ENCODE measurements around the gene AVPR2.

AVPR2 gene

GRCh38 chrX:153903991-153904957 is at the start of gene AVPR2:
AVPR2 (plus strand) TSS chrX:153904673; CDS start chrX:153905146, 473 bp downstream.
- DNase-seq (ENCODE audit: low read depth): no peak

GRCh38 chrX:153854702-153855101 is 49.8 kb upstream of the AVPR2 start:
- no peak for DNase-seq (ENCODE audit: low read depth)

DNA sequence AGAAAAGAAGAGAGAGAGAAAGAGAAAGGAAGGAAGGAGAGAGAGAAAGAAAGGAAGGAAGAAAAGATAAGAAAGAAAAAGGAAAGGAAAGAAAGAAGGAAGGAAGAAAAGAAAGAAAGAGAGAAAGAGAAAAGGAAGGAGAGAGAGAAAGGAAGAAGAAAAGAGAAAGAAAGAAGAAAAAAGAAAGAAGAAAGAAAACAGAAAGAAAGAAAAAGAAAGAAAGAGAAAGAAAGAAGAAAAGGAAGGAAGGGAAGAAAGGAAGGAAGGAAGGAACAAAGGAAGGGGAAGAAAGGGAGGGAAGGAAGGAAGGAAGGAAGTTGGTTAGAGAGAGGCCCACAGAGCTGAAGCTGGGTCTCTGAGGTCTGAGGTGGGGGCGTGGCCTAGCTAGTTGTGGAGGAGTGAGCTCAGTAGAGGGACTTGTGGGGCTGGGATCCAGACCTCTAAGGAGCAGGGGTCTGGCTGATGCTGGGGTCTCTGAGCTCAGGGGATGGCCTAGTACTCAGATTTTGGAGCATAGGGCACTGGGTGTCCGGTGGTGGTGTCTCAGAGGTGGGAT is 47.0 kb upstream of the AVPR2 start:
- no peak for DNase-seq (ENCODE audit: low read depth)

DNA sequence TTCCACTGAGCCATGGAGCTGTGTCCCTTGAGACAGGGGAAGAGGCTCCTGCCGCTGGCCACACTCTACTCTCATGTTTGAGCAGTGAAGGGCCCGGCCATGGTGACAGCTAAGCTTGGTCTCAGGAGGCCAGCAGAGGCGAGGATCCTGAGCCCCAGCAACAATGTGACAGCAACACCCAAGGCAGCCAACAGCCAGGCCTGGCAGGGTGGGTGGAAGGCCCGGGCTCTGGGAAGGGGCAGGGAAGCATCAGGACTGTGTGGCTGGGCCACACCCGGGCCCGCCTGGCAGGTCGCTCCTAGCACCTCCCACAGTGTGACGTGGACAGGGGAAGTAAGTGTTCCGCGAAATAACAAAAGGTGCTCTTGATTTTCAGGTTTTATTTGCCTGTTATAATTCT is 43.3 kb upstream of the AVPR2 start:
- DNase-seq (ENCODE audit: low read depth): no peak

DNA sequence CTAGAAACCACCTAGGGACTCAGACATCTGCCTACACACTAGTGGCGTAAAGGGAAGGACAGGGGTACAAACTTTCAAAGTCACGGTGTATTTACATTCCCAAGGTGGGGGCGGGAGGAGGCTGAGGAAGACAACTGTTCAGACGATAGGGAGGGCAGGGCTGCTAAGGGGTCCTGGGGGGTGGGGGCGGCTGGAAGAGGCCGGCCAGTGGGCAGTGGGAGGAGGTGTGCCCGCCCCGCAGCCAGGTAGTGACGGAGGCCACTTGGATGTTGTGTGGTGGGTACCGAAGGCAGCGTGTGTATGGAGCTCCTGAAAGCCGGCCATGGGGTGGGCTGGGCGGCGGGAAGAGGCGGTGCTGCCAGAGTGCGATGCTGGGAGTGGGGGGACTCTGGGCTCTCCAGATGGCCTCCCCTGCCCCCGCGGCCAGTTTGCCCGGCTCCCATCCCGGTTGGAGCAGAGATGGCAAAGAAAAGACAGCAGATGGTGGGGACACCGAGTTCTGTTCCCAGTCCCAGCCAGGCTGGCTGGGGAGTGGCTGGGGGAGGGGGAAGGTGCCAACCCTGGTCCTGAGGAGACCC is 42.7 kb upstream of the AVPR2 start:
- DNase-seq (ENCODE audit: low read depth): no peak

DNA sequence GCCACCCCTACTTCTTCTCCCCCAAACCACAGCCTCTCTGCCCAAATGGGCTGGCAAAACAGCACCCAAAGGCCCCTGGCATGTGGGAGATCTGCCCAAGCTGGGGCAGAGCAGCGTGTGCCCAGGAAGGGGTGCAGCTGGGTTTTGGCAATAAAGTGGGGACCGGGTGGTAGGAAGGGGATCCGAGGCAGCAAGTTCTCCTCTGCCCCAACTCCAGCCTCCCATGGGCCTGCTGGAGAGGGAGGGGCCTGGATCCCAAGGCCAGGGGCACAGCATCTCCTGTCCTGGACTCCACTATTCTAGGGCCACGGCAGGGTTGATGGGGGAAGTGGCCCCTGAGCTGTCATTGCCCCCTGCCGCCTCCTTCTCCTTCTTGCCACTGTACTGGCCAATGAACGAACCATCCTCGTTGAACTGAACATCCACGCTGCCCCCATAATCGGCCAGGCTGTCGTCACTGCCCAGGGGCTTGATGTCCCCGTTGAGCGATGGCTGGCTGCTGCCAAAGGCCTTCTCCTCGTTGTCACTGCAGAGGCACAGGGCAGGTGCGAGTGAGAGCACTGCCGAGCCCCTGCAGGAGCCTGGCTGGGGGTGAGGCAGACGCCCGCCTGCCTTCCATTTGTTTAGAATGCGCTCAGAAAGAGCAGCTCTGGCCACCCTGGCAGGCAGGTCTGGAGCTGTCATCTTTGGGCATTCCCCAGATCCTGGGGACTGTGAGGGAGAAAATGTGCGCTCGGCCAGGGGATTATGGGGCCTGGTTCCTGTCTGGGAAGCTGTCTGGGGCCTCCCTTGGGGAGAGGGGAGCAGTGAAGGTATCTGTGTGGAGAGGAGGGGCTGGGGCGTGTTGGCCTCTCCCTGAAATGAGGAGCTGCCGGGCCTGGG is 41.9 kb upstream of the AVPR2 start:
- no peak for DNase-seq (ENCODE audit: low read depth)

GRCh38 chrX:153863251-153863991 is 41.1 kb upstream of the AVPR2 start:
- no peak for DNase-seq (ENCODE audit: low read depth)

DNA sequence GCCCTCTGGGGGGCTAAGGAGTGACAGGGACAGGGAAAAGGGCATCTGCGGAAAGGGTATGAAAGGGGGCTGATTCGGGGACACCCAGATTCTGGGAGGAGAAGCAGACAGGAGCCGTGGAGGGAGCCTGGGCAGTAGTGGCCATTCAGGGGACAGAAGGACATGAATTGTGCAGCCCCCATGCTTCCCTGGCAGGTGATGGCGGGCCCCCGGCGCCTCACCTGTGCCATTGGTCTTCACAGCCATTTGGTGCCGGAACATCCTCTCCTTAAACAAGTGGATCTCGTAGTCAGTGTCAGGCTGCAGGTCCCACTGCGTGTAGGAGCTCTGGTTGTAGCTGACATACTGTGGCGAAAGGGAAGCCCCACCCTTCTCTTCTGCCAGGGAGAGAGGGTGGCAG is 40.4 kb upstream of the AVPR2 start:
- no peak for DNase-seq (ENCODE audit: low read depth)

DNA sequence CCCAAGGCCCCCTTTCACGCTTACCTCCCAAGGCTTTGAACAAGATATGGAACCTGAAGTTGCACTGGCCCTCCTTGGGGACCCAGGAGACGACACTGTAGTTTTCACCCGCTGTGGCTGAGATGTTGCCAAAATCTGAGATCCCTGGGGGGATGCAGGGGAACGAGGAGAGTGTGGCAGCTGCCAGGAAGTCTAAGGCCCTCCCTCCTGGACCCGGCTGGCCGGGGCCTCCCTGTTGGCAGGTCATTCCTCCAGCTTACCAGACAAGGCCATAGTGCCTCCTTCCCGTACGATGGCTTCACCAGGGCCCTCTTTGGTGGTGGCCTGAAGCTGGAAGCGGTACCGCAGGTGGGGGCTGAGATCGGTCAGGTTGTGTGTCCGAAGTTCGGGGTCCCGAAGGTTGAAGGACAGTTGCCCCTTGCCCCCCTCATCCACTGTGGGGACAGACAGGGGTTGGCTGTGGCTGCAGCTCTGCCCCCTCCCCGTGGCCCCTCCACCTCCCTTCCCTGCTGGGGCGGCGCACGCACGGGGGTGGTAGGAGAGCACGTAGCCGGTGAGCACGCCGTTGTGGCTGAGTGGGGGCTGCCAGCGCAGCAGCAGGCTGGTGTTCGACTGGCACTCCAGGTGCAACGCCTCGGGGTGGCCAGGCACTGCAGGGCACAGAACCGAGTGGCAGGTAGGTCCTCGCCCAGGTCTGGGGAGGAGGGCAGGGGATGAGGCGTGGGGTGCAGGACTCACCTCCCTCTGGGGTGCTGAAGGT is 39.7 kb upstream of the AVPR2 start:
- DNase-seq (ENCODE audit: low read depth): no peak

- no peak for DNase-seq (ENCODE audit: low read depth)
Measured at GRCh38 chrX:153865321-153865580, 39.2 kb upstream of the AVPR2 start.

GRCh38 chrX:153865685-153866084 is 38.8 kb upstream of the AVPR2 start:
- DNase-seq (ENCODE audit: low read depth): no peak

- no peak for DNase-seq (ENCODE audit: low read depth)
Measured at GRCh38 chrX:153866302-153867019, 38.0 kb upstream of the AVPR2 start.

DNA sequence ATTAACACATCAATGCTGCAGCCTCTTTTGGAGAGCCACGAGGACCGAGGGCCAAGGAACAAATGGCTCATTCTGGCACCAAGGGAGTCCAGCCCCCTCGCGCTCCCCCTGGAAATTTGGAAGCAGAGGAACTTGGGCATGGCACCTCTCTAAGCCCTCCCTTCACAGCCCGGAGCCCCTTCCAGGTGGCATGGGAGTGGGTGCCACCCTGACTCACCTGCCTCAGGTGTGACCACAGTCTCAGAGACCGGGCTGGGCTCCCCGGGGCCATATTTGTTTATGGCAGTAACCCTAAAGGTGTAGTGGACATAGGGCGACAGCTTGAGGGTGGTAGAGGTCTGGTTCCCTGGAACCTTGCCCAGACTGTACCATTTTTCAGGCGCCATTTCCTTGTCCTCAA is 37.3 kb upstream of the AVPR2 start:
- no peak for DNase-seq (ENCODE audit: low read depth)

GRCh38 chrX:153867671-153868070 is 36.8 kb upstream of the AVPR2 start:
- DNase-seq (ENCODE audit: low read depth): no peak

GRCh38 chrX:153868576-153869472 is 35.6 kb upstream of the AVPR2 start:
- DNase-seq (ENCODE audit: low read depth): no peak

DNA sequence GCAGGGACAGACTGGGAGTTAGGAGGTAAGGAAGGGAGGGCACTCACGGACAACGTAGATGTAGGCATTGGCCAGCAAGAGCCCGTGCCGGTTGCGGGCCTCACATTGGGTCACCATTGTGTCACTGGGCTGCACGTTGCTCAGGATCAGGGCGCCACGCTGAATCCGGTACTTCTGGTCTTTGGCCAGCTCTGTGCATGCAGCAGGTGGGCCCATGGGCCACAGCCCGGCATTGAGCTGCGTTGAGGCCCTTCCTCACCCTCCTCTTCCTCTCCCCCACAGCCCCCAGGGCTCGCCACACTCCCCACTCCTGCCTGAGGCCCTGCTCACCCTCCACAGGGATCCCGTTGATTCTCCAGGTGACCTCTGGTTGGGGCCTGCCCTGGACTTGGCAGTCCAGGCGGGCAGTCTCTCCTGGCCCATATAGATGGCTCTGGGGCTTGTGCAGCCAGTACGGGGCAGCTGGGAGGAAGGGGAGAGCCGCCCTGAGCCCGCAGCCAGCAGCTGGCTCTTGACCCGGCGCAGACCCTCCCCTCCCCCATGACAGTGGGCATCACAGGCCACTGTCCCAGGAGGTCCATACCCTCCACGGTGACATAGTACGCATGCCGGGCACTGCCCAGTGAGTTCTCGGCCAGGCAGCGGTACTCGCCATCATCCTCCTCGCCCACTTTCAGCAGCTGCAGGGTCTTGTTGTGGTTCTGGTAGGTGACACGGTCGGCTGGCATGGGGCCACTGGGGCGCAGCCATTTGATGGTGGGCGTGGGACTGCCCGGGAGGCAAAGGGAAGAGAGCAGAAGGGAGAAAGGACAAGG is 34.8 kb upstream of the AVPR2 start:
- DNase-seq (ENCODE audit: low read depth): no peak

DNA sequence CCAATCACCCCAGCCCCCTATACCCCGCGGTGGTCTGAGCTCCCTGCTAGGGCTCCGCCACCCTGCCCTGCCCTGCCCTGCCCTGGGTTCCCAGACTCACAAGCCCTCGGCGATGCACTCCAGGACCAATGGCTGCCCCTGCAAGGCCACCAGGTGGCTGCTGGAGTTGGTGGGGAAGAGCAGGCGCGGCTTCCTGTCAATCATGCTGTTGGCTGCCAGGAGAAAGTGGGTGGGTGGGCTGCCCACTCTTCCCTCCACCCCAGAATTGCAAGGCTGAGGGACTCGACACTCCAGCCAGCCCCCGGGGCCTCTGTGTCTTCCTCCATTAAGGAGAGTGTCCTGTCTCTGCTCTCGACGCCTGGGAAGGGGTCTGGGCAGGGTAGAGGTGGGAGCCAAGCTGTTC is 34.2 kb upstream of the AVPR2 start:
- DNase-seq (ENCODE audit: low read depth): no peak

GRCh38 chrX:153870791-153871360 is 33.6 kb upstream of the AVPR2 start:
- no peak for DNase-seq (ENCODE audit: low read depth)
